Measurements from ENCODE around the gene DHRS12. TPM values are rescaled to one million over a fixed set of nuclear protein-coding genes. Genes with fewer than 3 reads are reported as not detected.

DHRS12 gene
- total and polyA plus RNA-seq, 12 donors, result 4.3 to 33.9 (median 11.6) TPM

GRCh38 chr13:51841732-51842131 lies 37.8 kb upstream of the DHRS12 start:
- TF ChIP-seq CTCF (IDR thresholded peaks at IDR 0.05), result no peak
- TF ChIP-seq POLR2A (IDR thresholded peaks at IDR 0.05), result no peak
- H3K27ac ChIP-seq, result no peak overlapping the region
- peaks cover 0 to 6% of the 10 kb centered on the region in 2 donors for H3K4me1 ChIP-seq (replicated peaks in 1 of 2)
- H3K4me3 ChIP-seq, result no peak overlapping the region
- intact Hi-C loops (cut with DNase I), result no loop called here
- 67 to 81% (median 73%) methylated on average over 6 of the region's 6 CpGs for WGBS, 4 donors
- no peak for DNase-seq
- H3K27me3 ChIP-seq, result no peaks in the 10 kb centered on the region
- no peaks in the 10 kb centered on the region for H3K9me3 ChIP-seq (replicated peaks in 1 of 3)
- no peaks in the 10 kb centered on the region for H3K36me3 ChIP-seq (replicated peaks in 1 of 2)

- Histone ChIP-seq H3K27ac (no peak overlapping the region), H3K27me3 (no peaks in the 10 kb centered on the region), H3K4me3 (no peak overlapping the region), H3K9me3 (replicated peaks in 1 of 3) (no peaks in the 10 kb centered on the region), H3K36me3 (replicated peaks in 1 of 2) (no peaks in the 10 kb centered on the region), H3K4me1 (replicated peaks in 1 of 2) (peaks cover 0 to 6% of the 10 kb centered on the region in 2 donors)
- no peak for DNase-seq
- 71 to 84% (median 84%) methylated on average over 6 of the region's 6 CpGs for WGBS, 4 donors
- TF ChIP-seq POLR2A (IDR thresholded peaks at IDR 0.05) (no peak), CTCF (IDR thresholded peaks at IDR 0.05) (no peak)
- intact Hi-C loops (cut with DNase I), result no loop called here
Observed at GRCh38 chr13:51840917-51841316, 37.0 kb upstream of the DHRS12 start.

GRCh38 chr13:51839711-51840540 lies 36.0 kb upstream of the DHRS12 start:
- 73 to 92% (median 83%) methylated on average over 8 to 10 of the region's 10 CpGs for WGBS, 4 donors
- TF ChIP-seq CTCF (IDR thresholded peaks at IDR 0.05), result no peak
- no peak for TF ChIP-seq POLR2A (IDR thresholded peaks at IDR 0.05)
- Histone ChIP-seq H3K4me1 (replicated peaks in 1 of 2) (peaks cover 0 to 2% of the 10 kb centered on the region in 2 donors), H3K27me3 (no peaks in the 10 kb centered on the region), H3K36me3 (replicated peaks in 1 of 2) (no peaks in the 10 kb centered on the region), H3K9me3 (replicated peaks in 1 of 3) (no peaks in the 10 kb centered on the region), H3K27ac (no peak overlapping the region), H3K4me3 (no peak overlapping the region)
- intact Hi-C loops (cut with DNase I), result no loop called here
- no peak for DNase-seq

- DNase-seq, result peak in 1 of 7 donors; percentile 51
- no peak for TF ChIP-seq CTCF (IDR thresholded peaks at IDR 0.05)
- no peak for TF ChIP-seq POLR2A (IDR thresholded peaks at IDR 0.05)
- Histone ChIP-seq H3K36me3 (replicated peaks in 1 of 2) (no peaks in the 10 kb centered on the region), H3K27ac (no peak overlapping the region), H3K4me1 (replicated peaks in 1 of 2) (no peaks in the 10 kb centered on the region), H3K4me3 (no peak overlapping the region), H3K27me3 (no peaks in the 10 kb centered on the region), H3K9me3 (replicated peaks in 1 of 3) (no peaks in the 10 kb centered on the region)
- intact Hi-C loops (cut with DNase I), result no loop called here
- 73 to 77% (median 76%) methylated on average over 8 of the region's 8 CpGs for WGBS, 4 donors
Observed at GRCh38 chr13:51838240-51838846, 34.4 kb upstream of the DHRS12 start.

Data from adrenal gland (tissue), 12 donors.